Progenitor cell of endocrine pancreas (in vitro differentiated cells): Measurements from ENCODE around the gene ZPR1. TPM values are rescaled to one million over a fixed set of nuclear protein-coding genes. Genes with fewer than 3 reads are reported as not detected.

Experiments used
- DNase-seq: peaks from one replicate; pipeline ENCODE4 v3.0.0; 2021; ENCODE audit warnings: low spot score; ENCODE audit not compliant: unreplicated experiment
- H3K27ac Mint-ChIP-seq: 2 replicates; pipeline ENCODE4 v1.8.0; 2021; ENCODE audit warnings: mild to moderate bottlenecking, moderate library complexity, mixed read lengths
- H3K27me3 Mint-ChIP-seq: 2 replicates; pipeline ENCODE4 v1.8.0; 2021; ENCODE audit warnings: mixed read lengths
- H3K36me3 Mint-ChIP-seq: 2 replicates; pipeline ENCODE4 v1.8.0; 2022; ENCODE audit warnings: mixed read lengths; ENCODE audit not compliant: insufficient read depth
- H3K4me1 Mint-ChIP-seq: 2 replicates; pipeline ENCODE4 v1.8.0; 2021; ENCODE audit warnings: low read depth, mixed read lengths
- H3K4me3 Mint-ChIP-seq: 2 replicates; pipeline ENCODE4 v1.8.0; 2021; ENCODE audit warnings: low read depth, mild to moderate bottlenecking, moderate library complexity, mixed read lengths
- H3K9me3 Mint-ChIP-seq: 2 replicates; pipeline ENCODE4 v1.8.0; 2021; ENCODE audit warnings: low read depth, mixed read lengths
- total RNA-seq: library from RNA; stranded (reverse); gene quantifications from 2 replicates; pipeline ENCODE4 v1.2.1, GENCODE V29; 2021
- TF ChIP-seq, protein P1 (sequence below): fragments of 200-600 bp; sonication (generic); IDR thresholded peaks from one replicate; pipeline ENCODE4 v1.5.0; 2021; ENCODE audit warnings: antibody characterized with exemption, mild to moderate bottlenecking; ENCODE audit not compliant: unreplicated experiment

ZPR1 gene
- total RNA-seq, 1 donor from 2014 or later, result 48.6 TPM

GRCh38 chr11:116731097-116731761 lies 56.6 kb downstream of the ZPR1 start:
- H3K27ac Mint-ChIP-seq, result no peak overlapping the region
- H3K36me3 Mint-ChIP-seq, result peaks cover 1% of the 10 kb centered on the region

GRCh38 chr11:116730601-116731000 lies 57.2 kb downstream of the ZPR1 start:
- TF ChIP-seq, protein P1, sequence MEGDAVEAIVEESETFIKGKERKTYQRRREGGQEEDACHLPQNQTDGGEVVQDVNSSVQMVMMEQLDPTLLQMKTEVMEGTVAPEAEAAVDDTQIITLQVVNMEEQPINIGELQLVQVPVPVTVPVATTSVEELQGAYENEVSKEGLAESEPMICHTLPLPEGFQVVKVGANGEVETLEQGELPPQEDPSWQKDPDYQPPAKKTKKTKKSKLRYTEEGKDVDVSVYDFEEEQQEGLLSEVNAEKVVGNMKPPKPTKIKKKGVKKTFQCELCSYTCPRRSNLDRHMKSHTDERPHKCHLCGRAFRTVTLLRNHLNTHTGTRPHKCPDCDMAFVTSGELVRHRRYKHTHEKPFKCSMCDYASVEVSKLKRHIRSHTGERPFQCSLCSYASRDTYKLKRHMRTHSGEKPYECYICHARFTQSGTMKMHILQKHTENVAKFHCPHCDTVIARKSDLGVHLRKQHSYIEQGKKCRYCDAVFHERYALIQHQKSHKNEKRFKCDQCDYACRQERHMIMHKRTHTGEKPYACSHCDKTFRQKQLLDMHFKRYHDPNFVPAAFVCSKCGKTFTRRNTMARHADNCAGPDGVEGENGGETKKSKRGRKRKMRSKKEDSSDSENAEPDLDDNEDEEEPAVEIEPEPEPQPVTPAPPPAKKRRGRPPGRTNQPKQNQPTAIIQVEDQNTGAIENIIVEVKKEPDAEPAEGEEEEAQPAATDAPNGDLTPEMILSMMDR, result no peak
- H3K27me3 Mint-ChIP-seq, result peaks cover 32% of the 10 kb centered on the region
- no peak overlapping the region for H3K27ac Mint-ChIP-seq
- DNase-seq, result no peak
- no peaks in the 10 kb centered on the region for H3K9me3 Mint-ChIP-seq
- H3K36me3 Mint-ChIP-seq, result peaks cover 1% of the 10 kb centered on the region
- H3K4me3 Mint-ChIP-seq, result no peak overlapping the region
- H3K4me1 Mint-ChIP-seq, result peaks cover 3% of the 10 kb centered on the region

More at GRCh38 chr11:116731097-116731761, 56.6 kb downstream of the ZPR1 start:
- Mint-ChIP-seq H3K27me3 (peaks cover 32% of the 10 kb centered on the region), H3K9me3 (no peaks in the 10 kb centered on the region), H3K4me3 (no peak overlapping the region), H3K4me1 (peaks cover 3% of the 10 kb centered on the region)
- no peak for DNase-seq
- TF ChIP-seq, protein P1, result no peak

GRCh38 chr11:116730241-116730561 lies 57.6 kb downstream of the ZPR1 start:
- TF ChIP-seq, protein P1, result no peak
- H3K27ac Mint-ChIP-seq, result no peak overlapping the region
- DNase-seq, result no peak
- H3K4me3 Mint-ChIP-seq, result no peak overlapping the region
- no peaks in the 10 kb centered on the region for H3K9me3 Mint-ChIP-seq
- peaks cover 3% of the 10 kb centered on the region for H3K4me1 Mint-ChIP-seq
- no peaks in the 10 kb centered on the region for H3K36me3 Mint-ChIP-seq
- H3K27me3 Mint-ChIP-seq, result peaks cover 32% of the 10 kb centered on the region

- no peak for DNase-seq
- no peak overlapping the region for H3K27ac Mint-ChIP-seq
- H3K4me3 Mint-ChIP-seq, result no peak overlapping the region
Observed at GRCh38 chr11:116729501-116730240, 58.2 kb downstream of the ZPR1 start.

GRCh38 chr11:116727990-116728389 lies 59.8 kb downstream of the ZPR1 start:
- DNase-seq, result no peak
- TF ChIP-seq, protein P1, result no peak
- H3K4me3 Mint-ChIP-seq, result no peak overlapping the region
- no peaks in the 10 kb centered on the region for H3K9me3 Mint-ChIP-seq
- H3K36me3 Mint-ChIP-seq, result no peaks in the 10 kb centered on the region
- H3K27me3 Mint-ChIP-seq, result peaks cover 45% of the 10 kb centered on the region
- H3K4me1 Mint-ChIP-seq, result peaks cover 7% of the 10 kb centered on the region
- H3K27ac Mint-ChIP-seq, result no peak overlapping the region

More at GRCh38 chr11:116729501-116730240, 58.2 kb downstream of the ZPR1 start:
- TF ChIP-seq, protein P1, result no peak
- Mint-ChIP-seq H3K27me3 (peaks cover 35% of the 10 kb centered on the region), H3K4me1 (peaks cover 3% of the 10 kb centered on the region), H3K9me3 (no peaks in the 10 kb centered on the region), H3K36me3 (no peaks in the 10 kb centered on the region)
